Fibroblast of the aortic adventitia (primary cell): ENCODE results near the gene EGFR. TPM values are rescaled to one million over a fixed set of nuclear protein-coding genes. Genes with fewer than 3 reads are reported as not detected.

ENCODE experiments used
- DNase-seq: peaks from one replicate; pipeline ENCODE4 v3.0.0-alpha.2; 2010; ENCODE audit warnings: low read depth
- H3K4me3 ChIP-seq: 2 replicates; pipeline ENCODE4 v1.5.1; 2011; ENCODE audit warnings: low read depth, mild to moderate bottlenecking, control low read depth, low read length, moderate library complexity
- CTCF ChIP-seq: IDR thresholded peaks from 2 replicates; pipeline ENCODE4 v1.5.1; 2011; ENCODE audit warnings: mild to moderate bottlenecking, low read length, control low read depth, inconsistent platforms; ENCODE audit not compliant: insufficient read depth
- total RNA-seq: library from RNA; depleted of rRNA; stranded (reverse); fragments of >200 nt; gene quantifications from 2 replicates; pipeline ENCODE4 v1.2.3, GENCODE V29; 2012; ENCODE audit warnings: low replicate concordance

EGFR gene
- total RNA-seq, 1 donor: 147 TPM

DNA sequence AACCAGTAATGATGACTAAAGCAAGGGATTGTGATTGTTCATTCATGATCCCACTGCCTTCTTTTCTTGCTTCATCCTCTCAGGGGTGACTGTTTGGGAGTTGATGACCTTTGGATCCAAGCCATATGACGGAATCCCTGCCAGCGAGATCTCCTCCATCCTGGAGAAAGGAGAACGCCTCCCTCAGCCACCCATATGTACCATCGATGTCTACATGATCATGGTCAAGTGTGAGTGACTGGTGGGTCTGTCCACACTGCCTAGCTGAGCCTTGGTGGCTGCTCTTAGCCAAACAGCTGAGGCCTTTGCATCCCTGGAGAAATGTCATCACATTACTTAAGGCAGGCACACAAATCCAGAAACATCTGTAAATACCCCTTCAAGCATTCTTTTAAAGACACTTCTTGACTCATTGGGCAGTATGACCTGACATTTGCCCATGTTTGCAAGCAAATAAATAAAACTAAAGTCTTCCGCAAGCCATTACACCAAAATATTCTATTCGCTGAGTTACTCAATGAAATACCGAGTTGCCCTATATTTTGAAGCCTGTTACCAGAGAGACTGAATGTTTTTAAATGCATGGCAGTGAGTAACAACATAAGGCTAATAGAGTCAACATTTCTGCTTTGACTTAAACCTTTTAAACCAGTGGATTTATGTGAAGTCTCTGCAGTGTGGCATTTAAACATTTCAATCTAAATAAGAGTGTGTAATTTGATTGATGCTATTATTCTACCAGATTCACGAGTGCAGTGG is 180.0 kb downstream of the EGFR start:
- TF ChIP-seq CTCF: no peak
- no peak for DNase-seq
- no peak overlapping the region for H3K4me3 ChIP-seq

GRCh38 chr7:55199418-55199817 is 180.6 kb downstream of the EGFR start:
- no peak overlapping the region for H3K4me3 ChIP-seq
- no peak for TF ChIP-seq CTCF
- no peak for DNase-seq

- no peak overlapping the region for H3K4me3 ChIP-seq
- DNase-seq: no peak
- TF ChIP-seq CTCF: no peak
Measured at GRCh38 chr7:55200441-55200840, 181.6 kb downstream of the EGFR start.

DNA sequence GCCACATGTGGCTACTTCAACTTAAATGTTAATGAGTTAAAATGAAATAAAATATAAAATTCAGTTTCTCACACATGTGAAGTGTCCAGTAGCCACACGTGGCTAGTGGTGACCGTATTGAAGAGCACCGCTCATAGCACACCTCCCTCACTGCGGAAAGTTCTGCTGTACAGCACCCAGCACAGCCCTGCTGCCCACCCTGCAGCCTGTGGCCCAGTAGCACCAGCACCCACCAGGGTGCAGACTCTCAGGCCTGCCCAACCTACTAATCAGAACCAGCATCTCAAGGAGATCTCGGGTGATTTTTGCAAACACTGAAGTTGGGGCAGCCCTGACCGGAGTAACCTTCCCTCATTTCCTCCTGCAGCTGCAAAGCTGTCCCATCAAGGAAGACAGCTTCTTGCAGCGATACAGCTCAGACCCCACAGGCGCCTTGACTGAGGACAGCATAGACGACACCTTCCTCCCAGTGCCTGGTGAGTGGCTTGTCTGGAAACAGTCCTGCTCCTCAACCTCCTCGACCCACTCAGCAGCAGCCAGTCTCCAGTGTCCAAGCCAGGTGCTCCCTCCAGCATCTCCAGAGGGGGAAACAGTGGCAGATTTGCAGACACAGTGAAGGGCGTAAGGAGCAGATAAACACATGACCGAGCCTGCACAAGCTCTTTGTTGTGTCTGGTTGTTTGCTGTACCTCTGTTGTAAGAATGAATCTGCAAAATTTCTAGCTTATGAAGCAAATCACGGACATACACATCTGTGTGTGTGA is 183.5 kb downstream of the EGFR start:
- no peak for DNase-seq
- no peak for TF ChIP-seq CTCF
- H3K4me3 ChIP-seq: no peak overlapping the region

DNA sequence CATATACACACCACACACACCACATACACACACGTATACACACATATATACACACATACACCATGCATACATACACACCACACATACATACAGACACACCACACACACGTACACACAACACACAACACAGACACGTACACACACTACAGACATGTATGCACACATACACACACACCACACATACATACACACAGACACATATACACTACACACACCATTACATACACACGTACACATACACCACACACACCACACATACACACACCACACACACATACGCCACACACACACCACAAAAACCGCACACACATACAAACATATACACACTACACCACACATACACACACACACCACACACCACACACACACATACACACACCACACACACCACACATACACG is 184.5 kb downstream of the EGFR start:
- DNase-seq: no peak
- no peak for TF ChIP-seq CTCF
- H3K4me3 ChIP-seq: no peak overlapping the region

GRCh38 chr7:55205124-55205955 is 186.5 kb downstream of the EGFR start:
- no peak overlapping the region for H3K4me3 ChIP-seq
- DNase-seq: no peak
- no peak for TF ChIP-seq CTCF
